GM13977 (cell line): Measurements from ENCODE around the gene ACVR2A.

ENCODE experiments used
- DNase-seq: peaks from one replicate; pipeline ENCODE4 v3.0.0; 2012; ENCODE audit warnings: low spot score
- CTCF ChIP-seq: IDR thresholded peaks from 2 replicates; pipeline ENCODE4 v1.5.1; 2012; ENCODE audit warnings: mild to moderate bottlenecking, control low read depth; ENCODE audit not compliant: insufficient read depth; ENCODE audit errors: extremely low read depth, missing control alignments
- in situ Hi-C: fragments of 300-500 bp; cut with MboI; formaldehyde crosslinking; loops from one replicate; pipeline ENCODE4 v1.12.0; 2022; ENCODE audit warnings: low sequenced_read_pairs, low pct_unique_long_range_greater_than_20kb, mixed read lengths, inconsistent platforms; ENCODE audit not compliant: unreplicated experiment

ACVR2A gene

GRCh38 chr2:147854557-147855134 is 9.8 kb downstream of the ACVR2A start:
- no peak for TF ChIP-seq CTCF
- in situ Hi-C loops, result no loop called here
- no peak for DNase-seq

- DNase-seq, result no peak
- in situ Hi-C loops, result no loop called here
- no peak for TF ChIP-seq CTCF
Observed at GRCh38 chr2:147855316-147855715, 10.5 kb downstream of the ACVR2A start.

- in situ Hi-C loops, result no loop called here
- no peak for DNase-seq
- no peak for TF ChIP-seq CTCF
Observed at GRCh38 chr2:147855977-147856376, 11.1 kb downstream of the ACVR2A start.

- no peak for TF ChIP-seq CTCF
- DNase-seq, result no peak
- in situ Hi-C loops, result no loop called here
Observed at GRCh38 chr2:147860009-147860408, 15.2 kb downstream of the ACVR2A start.

GRCh38 chr2:147862859-147863516 is 18.2 kb downstream of the ACVR2A start:
- DNase-seq, result no peak
- no peak for TF ChIP-seq CTCF
- in situ Hi-C loops, result no loop called here

GRCh38 chr2:147863835-147864234 is 19.0 kb downstream of the ACVR2A start:
- in situ Hi-C loops, result no loop called here
- DNase-seq, result no peak
- no peak for TF ChIP-seq CTCF
